Measurements from ENCODE around the gene TNK1. TPM values are rescaled to one million over a fixed set of nuclear protein-coding genes. Genes with fewer than 3 reads are reported as not detected.

The TNK1 gene
- total RNA-seq, 1 donor from 2014 or later: 0.21 TPM

DNA sequence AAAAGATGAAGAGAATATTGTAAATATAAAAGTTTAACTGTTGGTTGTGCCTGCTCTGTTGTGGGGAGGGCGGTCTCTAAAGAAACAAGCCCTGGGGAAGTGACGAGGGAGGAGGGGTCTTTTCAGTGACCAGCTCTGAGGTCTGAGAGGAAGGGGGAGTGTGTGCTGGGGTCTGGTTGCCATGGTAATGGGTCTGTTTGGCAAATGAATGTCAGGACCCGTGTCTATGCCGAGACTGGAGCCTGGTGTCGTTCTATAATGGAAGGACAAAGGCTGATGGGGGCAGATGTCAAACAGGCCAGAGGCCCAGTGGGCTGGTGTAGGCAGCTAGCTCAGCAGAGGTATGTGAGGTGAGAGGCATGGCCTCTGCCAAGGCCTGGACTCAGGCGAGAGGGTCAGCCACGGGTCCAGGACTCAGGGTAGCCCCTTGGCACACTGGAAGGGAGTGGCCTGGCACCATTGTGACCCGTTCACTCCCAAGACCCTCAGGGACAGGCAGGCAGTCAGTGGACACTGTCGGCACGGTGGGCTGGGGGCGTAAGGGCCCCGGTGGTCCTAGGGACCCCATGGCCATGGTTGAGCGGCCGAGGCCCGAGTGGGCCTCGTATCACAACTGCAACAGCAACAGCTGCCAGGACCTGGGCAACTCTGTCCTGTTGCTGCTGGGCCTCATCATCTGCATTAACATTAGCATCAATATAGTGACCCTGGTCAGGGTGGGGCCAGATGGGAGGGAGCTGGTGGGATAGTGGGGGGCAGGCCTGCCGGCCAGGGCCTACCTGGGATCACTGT lies 39.1 kb downstream of the TNK1 start, which contains the start of gene SPEM1:
TSS of gene SPEM1 (plus strand) at position 506 of the 792 bp plus-strand sequence. CDS start at position 567, 61 bp downstream.
- peak; percentile 63 for DNase-seq (ENCODE audit: low read depth, low spot score)
- Mint-ChIP-seq H3K27ac (ENCODE audit: unreplicated experiment) (peak within 1 kb of the TSS; percentile 81), H3K9me3 (no peaks in the 10 kb centered on the region), H3K4me1 (peaks cover 43% of the 10 kb centered on the region), H3K27me3 (ENCODE audit: low read depth) (peaks cover 2% of the 10 kb centered on the region), H3K4me3 (peak within 1 kb of the TSS; percentile 74), H3K36me3 (ENCODE audit: low read depth) (no peaks in the 10 kb centered on the region)
- TF ChIP-seq CTCF (conservative IDR thresholded peaks at IDR 0.05): no peak

GRCh38 chr17:7421186-7421585 lies 40.3 kb downstream of the TNK1 start:
- Mint-ChIP-seq H3K27me3 (ENCODE audit: low read depth) (peaks cover 2% of the 10 kb centered on the region), H3K9me3 (no peaks in the 10 kb centered on the region), H3K4me1 (peaks cover 41% of the 10 kb centered on the region), H3K27ac (ENCODE audit: unreplicated experiment) (no peak overlapping the region), H3K36me3 (ENCODE audit: low read depth) (no peaks in the 10 kb centered on the region), H3K4me3 (peak overlapping the region; percentile 27)
- DNase-seq (ENCODE audit: low read depth, low spot score): no peak
- TF ChIP-seq CTCF (conservative IDR thresholded peaks at IDR 0.05): no peak

DNA sequence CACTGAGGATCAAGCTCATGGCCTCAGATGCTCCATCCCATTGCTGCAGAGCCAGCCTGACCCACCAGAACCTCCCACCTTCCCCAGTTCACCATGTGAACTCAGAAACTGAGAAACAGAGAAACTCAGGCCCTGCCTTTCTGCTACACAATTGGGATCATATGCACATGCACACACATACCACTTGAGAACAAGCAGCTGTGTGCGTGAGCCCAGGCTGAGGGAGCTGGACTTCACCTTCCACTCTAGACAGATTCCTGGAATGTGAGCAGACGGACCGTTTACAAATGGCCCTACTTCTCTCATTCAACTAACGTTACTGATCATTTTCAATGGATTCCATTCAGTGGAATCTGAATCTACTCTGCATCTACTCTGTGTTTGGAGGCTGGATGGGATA lies 42.8 kb downstream of the TNK1 start:
- Mint-ChIP-seq H3K9me3 (no peaks in the 10 kb centered on the region), H3K4me1 (peaks cover 30% of the 10 kb centered on the region), H3K27me3 (ENCODE audit: low read depth) (peaks cover 2% of the 10 kb centered on the region), H3K27ac (ENCODE audit: unreplicated experiment) (no peak overlapping the region), H3K36me3 (ENCODE audit: low read depth) (no peaks in the 10 kb centered on the region), H3K4me3 (peak overlapping the region; percentile 10)
- TF ChIP-seq CTCF (conservative IDR thresholded peaks at IDR 0.05): no peak
- no peak for DNase-seq (ENCODE audit: low read depth, low spot score)

DNA sequence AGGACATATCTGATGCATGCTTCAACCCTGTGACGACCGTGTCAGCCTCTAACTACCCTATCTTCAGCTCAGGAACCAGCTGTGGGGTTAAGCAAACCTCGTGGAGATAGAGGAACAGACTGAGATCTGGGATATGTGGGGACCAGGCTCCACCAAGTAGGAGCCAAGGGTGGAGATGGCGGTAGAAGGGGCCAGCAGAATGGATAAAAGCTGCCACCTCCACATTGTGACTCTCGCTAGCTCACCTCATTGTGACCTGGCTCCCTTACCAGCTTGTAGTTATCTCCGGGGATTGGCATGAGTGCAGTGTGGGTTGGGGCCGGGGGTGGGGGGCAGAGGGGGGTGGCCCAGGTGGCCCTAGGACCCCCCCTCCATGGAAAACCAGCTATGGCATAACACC lies 44.4 kb downstream of the TNK1 start, which contains the start of gene SPEM2:
TSS of gene SPEM2 (plus strand) at position 301 of the 400 bp plus-strand sequence. CDS start at position 374, 73 bp downstream.
- no peak for TF ChIP-seq CTCF (conservative IDR thresholded peaks at IDR 0.05)
- H3K4me1 Mint-ChIP-seq: peaks cover 14% of the 10 kb centered on the region
- no peaks in the 10 kb centered on the region for H3K27me3 Mint-ChIP-seq (ENCODE audit: low read depth)
- H3K9me3 Mint-ChIP-seq: no peaks in the 10 kb centered on the region
- no peaks in the 10 kb centered on the region for H3K36me3 Mint-ChIP-seq (ENCODE audit: low read depth)
- no peak within 1 kb of the TSS for H3K4me3 Mint-ChIP-seq
- no peak within 1 kb of the TSS for H3K27ac Mint-ChIP-seq (ENCODE audit: unreplicated experiment)
- no peak for DNase-seq (ENCODE audit: low read depth, low spot score)

GRCh38 chr17:7425756-7426155 lies 44.9 kb downstream of the TNK1 start:
- H3K27me3 Mint-ChIP-seq (ENCODE audit: low read depth): no peaks in the 10 kb centered on the region
- no peaks in the 10 kb centered on the region for H3K36me3 Mint-ChIP-seq (ENCODE audit: low read depth)
- no peak for DNase-seq (ENCODE audit: low read depth, low spot score)
- H3K9me3 Mint-ChIP-seq: peaks cover 2% of the 10 kb centered on the region
- H3K27ac Mint-ChIP-seq (ENCODE audit: unreplicated experiment): no peak overlapping the region
- peaks cover 9% of the 10 kb centered on the region for H3K4me1 Mint-ChIP-seq
- no peak for TF ChIP-seq CTCF (conservative IDR thresholded peaks at IDR 0.05)
- H3K4me3 Mint-ChIP-seq: no peak overlapping the region

Data from neural crest cell (in vitro differentiated cells).